ENCODE measurements around the gene INF2.

INF2 gene

GRCh38 chr14:104677512-104678332 is 11.7 kb upstream of the INF2 start:
- no peak for DNase-seq

- no peak for DNase-seq
Observed at GRCh38 chr14:104678346-104678745, 11.1 kb upstream of the INF2 start.

GRCh38 chr14:104678901-104679705 is 10.3 kb upstream of the INF2 start:
- DNase-seq, result no peak

GRCh38 chr14:104680056-104680805 is 9.2 kb upstream of the INF2 start:
- no peak for DNase-seq

- no peak for DNase-seq
Observed at GRCh38 chr14:104680806-104681688, 8.4 kb upstream of the INF2 start.

- no peak for DNase-seq
Observed at GRCh38 chr14:104681689-104682074, 7.7 kb upstream of the INF2 start.

GRCh38 chr14:104682107-104682593 is 7.3 kb upstream of the INF2 start:
- no peak for DNase-seq

- DNase-seq, result no peak
Observed at GRCh38 chr14:104683653-104684448, 5.6 kb upstream of the INF2 start.

GRCh38 chr14:104684449-104684821 is 5.0 kb upstream of the INF2 start:
- no peak for DNase-seq

- DNase-seq, result no peak
Observed at GRCh38 chr14:104685216-104685997, 4.0 kb upstream of the INF2 start.

- no peak for DNase-seq
Observed at GRCh38 chr14:104685998-104686610, 3.3 kb upstream of the INF2 start.

- no peak for DNase-seq
Observed at GRCh38 chr14:104686624-104687517, 2.5 kb upstream of the INF2 start.

- DNase-seq, result peak; percentile 66
Observed at GRCh38 chr14:104687601-104688504, 1.6 kb upstream of the INF2 start.

- peak; percentile 1 for DNase-seq
Observed at GRCh38 chr14:104688505-104689108, 811 bp upstream of the INF2 start.

- DNase-seq, result no peak
Observed at GRCh38 chr14:104689881-104690711, 678 bp downstream of the INF2 start.

GRCh38 chr14:104690861-104691455 is 1.5 kb downstream of the INF2 start:
- DNase-seq, result no peak

All from NCI-H1105 treated with DMSO at 0.1 percent for 48 hours (cell line).